ENCODE results near the gene AFF3.

- TF ChIP-seq CTCF (conservative IDR thresholded peaks at IDR 0.05; ENCODE audit: low read depth, low read length) (no peak), SMC3 (IDR thresholded peaks at IDR 0.05; ENCODE audit: low read depth, low read length) (no peak), POLR2A (IDR thresholded peaks at IDR 0.05; ENCODE audit: low read depth, low read length) (no peak), ELK1 (IDR thresholded peaks at IDR 0.05; ENCODE audit: borderline replicate concordance, low read depth, low read length) (no peak), USF2 (IDR thresholded peaks at IDR 0.05; ENCODE audit: low read depth, low read length) (no peak), BHLHE40 (IDR thresholded peaks at IDR 0.05; ENCODE audit: low read depth, low read length) (no peak), MXI1 (IDR thresholded peaks at IDR 0.05; ENCODE audit: borderline replicate concordance, low read depth, low read length) (no peak), MAFK (IDR thresholded peaks at IDR 0.05; ENCODE audit: low read depth, low read length) (no peak), CHD1 (IDR thresholded peaks at IDR 0.05; ENCODE audit: low read depth, low read length) (no peak), RAD21 (IDR thresholded peaks at IDR 0.05; ENCODE audit: low read length) (no peak)
These were observed 37.4 kb downstream of the AFF3 start for GRCh38 chr2:100104718-100105677.

All from IMR-90 (cell line).